Measurements from ENCODE around the gene USH1G. TPM values are rescaled to one million over a fixed set of nuclear protein-coding genes. Genes with fewer than 3 reads are reported as not detected.

USH1G gene
- total and polyA plus RNA-seq, 12 donors = 0.40 to 5.0 (median 1.2) TPM

GRCh38 chr17:74898376-74898946, 24.6 kb downstream of the USH1G start:
- no peak overlapping the region for H3K4me3 ChIP-seq
- H3K27ac ChIP-seq = no peak overlapping the region
- H3K36me3 ChIP-seq (replicated peaks in 1 of 2) = no peaks in the 10 kb centered on the region
- no peak for TF ChIP-seq POLR2A (IDR thresholded peaks at IDR 0.05)
- DNase-seq = no peak
- peaks cover 6 to 7% of the 10 kb centered on the region in 2 donors for H3K4me1 ChIP-seq (replicated peaks in 1 of 2)
- peaks cover 9% of the 10 kb centered on the region for H3K27me3 ChIP-seq
- WGBS, 4 donors = 76 to 81% (median 78%) methylated on average over 6 to 11 of the region's 11 CpGs
- no peaks in the 10 kb centered on the region for H3K9me3 ChIP-seq (replicated peaks in 1 of 3)
- intact Hi-C loops (cut with DNase I) = no loop called here

- H3K27me3 ChIP-seq = peaks cover 12% of the 10 kb centered on the region
- no peak for DNase-seq
- H3K4me1 ChIP-seq (replicated peaks in 1 of 2) = peaks cover 13 to 15% of the 10 kb centered on the region in 2 donors
- H3K4me3 ChIP-seq = peak overlapping the region in 1 of 4 donors; percentile 35
- no peaks in the 10 kb centered on the region for H3K36me3 ChIP-seq (replicated peaks in 1 of 2)
- no peaks in the 10 kb centered on the region for H3K9me3 ChIP-seq (replicated peaks in 1 of 3)
- TF ChIP-seq CTCF (IDR thresholded peaks at IDR 0.05) = no peak
- no peak for TF ChIP-seq POLR2A (IDR thresholded peaks at IDR 0.05)
- WGBS, 4 donors = 27 to 39% (median 34%) methylated on average over 12 to 22 of the region's 22 CpGs
- intact Hi-C loops (cut with DNase I) = no loop called here
- no peak overlapping the region for H3K27ac ChIP-seq
Observed at GRCh38 chr17:74893936-74894671, 29.0 kb downstream of the USH1G start.

GRCh38 chr17:74892974-74893911, 29.8 kb downstream of the USH1G start, which contains the start of gene FADS6:
Gene FADS6 (minus strand): TSS chr17:74893633. CDS start chr17:74893595, 38 bp downstream.
- Histone ChIP-seq H3K4me1 (replicated peaks in 1 of 2) (peaks cover 13 to 15% of the 10 kb centered on the region in 2 donors), H3K9me3 (replicated peaks in 1 of 3) (no peaks in the 10 kb centered on the region), H3K4me3 (peak within 1 kb of the TSS in 2 of 4 donors; percentile 13 to 35), H3K36me3 (replicated peaks in 1 of 2) (no peaks in the 10 kb centered on the region), H3K27me3 (peaks cover 12% of the 10 kb centered on the region), H3K27ac (no peak within 1 kb of the TSS)
- 5 to 78% (median 11%) methylated on average over 3 to 86 of the region's 86 CpGs for WGBS, 4 donors
- TF ChIP-seq CTCF (IDR thresholded peaks at IDR 0.05) (no peak), POLR2A (IDR thresholded peaks at IDR 0.05) (no peak)
- DNase-seq = no peak
- intact Hi-C loops (cut with DNase I) = no loop called here

- Histone ChIP-seq H3K36me3 (replicated peaks in 1 of 2) (no peaks in the 10 kb centered on the region), H3K9me3 (replicated peaks in 1 of 3) (no peaks in the 10 kb centered on the region), H3K4me1 (replicated peaks in 1 of 2) (peaks cover 13 to 15% of the 10 kb centered on the region in 2 donors), H3K27ac (no peak overlapping the region), H3K4me3 (peak overlapping the region in 1 of 4 donors; percentile 35), H3K27me3 (peaks cover 12% of the 10 kb centered on the region)
- 57 to 73% (median 68%) methylated on average over 15 to 20 of the region's 20 CpGs for WGBS, 4 donors
- DNase-seq = no peak
- intact Hi-C loops (cut with DNase I) = no loop called here
- TF ChIP-seq POLR2A (IDR thresholded peaks at IDR 0.05) (no peak), CTCF (IDR thresholded peaks at IDR 0.05) (no peak)
Observed at GRCh38 chr17:74892013-74892841, 30.8 kb downstream of the USH1G start.

Data from adrenal gland (tissue), 12 donors.